PFSK-1 (cell line): Measurements from ENCODE around the gene ANKRD10.

Source experiments
- FOXP2 ChIP-seq: optimal IDR thresholded peaks from 2 replicates; pipeline ENCODE3; 2011; ENCODE audit warnings: borderline replicate concordance, control low read depth, inconsistent platforms; ENCODE audit not compliant: insufficient read depth; ENCODE audit errors: extremely low read length, extremely low read depth
- POLR2AphosphoS5 ChIP-seq: IDR thresholded peaks from 2 replicates; pipeline ENCODE4 v1.6.1; 2012; ENCODE audit warnings: low read depth, mild to moderate bottlenecking, control low read depth, low read length, moderate library complexity
- REST ChIP-seq, 2 experiments: IDR thresholded peaks; 2 replicates each; pipeline versions ENCODE4 v1.6.1 to v1.8.0; 2011 to 2012; ENCODE audit warnings: low read depth in 2 of 2, low read length in 2 of 2, control low read depth in 1 of 2, inconsistent platforms in 1 of 2, mild to moderate bottlenecking in 1 of 2, moderate library complexity in 1 of 2; ENCODE audit not compliant: insufficient read depth in 1 of 2
- SIN3A ChIP-seq: IDR thresholded peaks from 2 replicates; pipeline ENCODE4 v1.6.1; 2012; ENCODE audit warnings: mild to moderate bottlenecking, low read length, moderate library complexity, borderline replicate concordance; ENCODE audit not compliant: insufficient read depth
- TAF1 ChIP-seq: IDR thresholded peaks from 2 replicates; pipeline ENCODE4 v1.6.1; 2012; ENCODE audit warnings: low read length, control low read depth, borderline replicate concordance; ENCODE audit not compliant: insufficient read depth

Gene ANKRD10

GRCh38 chr13:110914331-110915056, 375 bp downstream of the ANKRD10 start:
- TF ChIP-seq REST (IDR thresholded peaks at IDR 0.05; ENCODE audit: insufficient read depth in 1 of 2, low read depth in 2 of 2, low read length in 2 of 2): no peak
- peak; percentile 66 for TF ChIP-seq POLR2AphosphoS5
- peak; percentile 39; the same call in 1 of the 2 replicates for TF ChIP-seq TAF1

GRCh38 chr13:110914081-110914330, 863 bp downstream of the ANKRD10 start:
- TF ChIP-seq REST (IDR thresholded peaks at IDR 0.05; ENCODE audit: insufficient read depth in 1 of 2, low read depth in 2 of 2, low read length in 2 of 2) (no peak), FOXP2 (no peak), POLR2AphosphoS5 (no peak), SIN3A (no peak), TAF1 (no peak)

GRCh38 chr13:110913322-110914080, 1.4 kb downstream of the ANKRD10 start:
- TF ChIP-seq SIN3A (no peak), POLR2AphosphoS5 (no peak), TAF1 (no peak)

- TF ChIP-seq TAF1: no peak
- no peak for TF ChIP-seq SIN3A
- TF ChIP-seq FOXP2: no peak
- no peak for TF ChIP-seq POLR2AphosphoS5
- no peak for TF ChIP-seq REST (IDR thresholded peaks at IDR 0.05; ENCODE audit: insufficient read depth in 1 of 2, low read depth in 2 of 2, low read length in 2 of 2)
These were observed 2.2 kb downstream of the ANKRD10 start for GRCh38 chr13:110912651-110913051.

- TF ChIP-seq TAF1 (no peak), SIN3A (no peak), FOXP2 (no peak), POLR2AphosphoS5 (no peak), REST (IDR thresholded peaks at IDR 0.05; ENCODE audit: insufficient read depth in 1 of 2, low read depth in 2 of 2, low read length in 2 of 2) (no peak)
These were observed 3.0 kb downstream of the ANKRD10 start for GRCh38 chr13:110911880-110912279.
